Activated CD4-positive, alpha-beta T cell treated with anti-CD3 and anti-CD28 coated beads, Interleukin-2, amount 10 ng/mL, durations not matched to agents 24 days and 14 days (primary cell): ENCODE data around the gene ADAR. TPM values are rescaled to one million over a fixed set of nuclear protein-coding genes. Genes with fewer than 3 reads are reported as not detected.

ENCODE experiments used
- DNase-seq: peaks from one replicate; pipeline ENCODE4 v3.0.0; 2022
- H3K27ac Mint-ChIP-seq: one replicate; pipeline ENCODE4 v1.8.0; 2022; ENCODE audit warnings: mild to moderate bottlenecking, mixed read lengths
- H3K27me3 Mint-ChIP-seq: one replicate; pipeline ENCODE4 v1.8.0; 2022; ENCODE audit warnings: mixed read lengths
- H3K36me3 Mint-ChIP-seq: one replicate; pipeline ENCODE4 v1.8.0; 2022; ENCODE audit warnings: low read depth, mild to moderate bottlenecking, mixed read lengths
- H3K4me1 Mint-ChIP-seq: one replicate; pipeline ENCODE4 v1.8.0; 2021; ENCODE audit warnings: mixed read lengths
- H3K4me3 Mint-ChIP-seq: one replicate; pipeline ENCODE4 v1.8.0; 2022; ENCODE audit warnings: mild to moderate bottlenecking, moderate library complexity, mixed read lengths
- H3K9me3 Mint-ChIP-seq: one replicate; pipeline ENCODE4 v1.8.0; 2021; ENCODE audit warnings: mixed read lengths
- intact Hi-C: fragments of 100-400 bp; cut with micrococcal nuclease; formaldehyde crosslinking; loops from one replicate; pipeline ENCODE4 v1.15.1; 2023
- total RNA-seq: library from RNA; stranded (reverse); gene quantifications from 2 replicates; pipeline ENCODE4 v1.2.3, GENCODE V29; 2022

ADAR gene
- total RNA-seq, 1 donor from 2014 or later, result 293 TPM

GRCh38 chr1:154551474-154551873 lies 56.5 kb downstream of the ADAR start:
- no peak overlapping the region for H3K27ac Mint-ChIP-seq
- no peaks in the 10 kb centered on the region for H3K27me3 Mint-ChIP-seq
- no peak for DNase-seq
- peaks cover 65% of the 10 kb centered on the region for H3K36me3 Mint-ChIP-seq
- H3K4me3 Mint-ChIP-seq, result no peak overlapping the region
- no peaks in the 10 kb centered on the region for H3K9me3 Mint-ChIP-seq
- H3K4me1 Mint-ChIP-seq, result peaks cover 32% of the 10 kb centered on the region
- intact Hi-C loops, result no loop called here

GRCh38 chr1:154550657-154551056 lies 57.3 kb downstream of the ADAR start:
- H3K36me3 Mint-ChIP-seq, result peaks cover 57% of the 10 kb centered on the region
- H3K4me3 Mint-ChIP-seq, result no peak overlapping the region
- intact Hi-C loops, result no loop called here

DNA sequence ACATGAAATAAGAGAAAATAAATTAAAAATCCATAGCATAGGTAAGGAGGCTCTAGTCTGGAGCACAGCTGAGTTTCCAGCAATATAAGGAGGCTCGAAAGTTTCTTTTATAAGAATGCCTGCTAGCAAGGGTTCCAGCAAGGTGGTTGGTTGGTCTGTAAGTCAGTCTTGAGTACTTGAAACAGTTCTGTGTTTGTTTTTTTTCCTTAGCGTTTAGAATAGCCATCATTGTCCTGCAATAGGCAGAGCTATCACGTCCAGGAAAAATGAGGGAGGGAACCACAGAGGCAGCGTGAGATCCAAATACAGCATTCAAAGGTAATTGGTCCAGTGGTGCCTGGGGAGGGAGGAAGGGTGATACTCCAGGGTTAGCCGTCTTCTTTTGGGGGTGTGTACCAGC lies 57.9 kb downstream of the ADAR start:
- intact Hi-C loops, result no loop called here
- H3K36me3 Mint-ChIP-seq, result peaks cover 51% of the 10 kb centered on the region
- no peaks in the 10 kb centered on the region for H3K9me3 Mint-ChIP-seq
- peaks cover 20% of the 10 kb centered on the region for H3K4me1 Mint-ChIP-seq
- no peak overlapping the region for H3K4me3 Mint-ChIP-seq
- DNase-seq, result no peak
- no peaks in the 10 kb centered on the region for H3K27me3 Mint-ChIP-seq
- no peak overlapping the region for H3K27ac Mint-ChIP-seq

More at GRCh38 chr1:154550657-154551056, 57.3 kb downstream of the ADAR start:
- Mint-ChIP-seq H3K9me3 (no peaks in the 10 kb centered on the region), H3K27ac (no peak overlapping the region), H3K4me1 (peaks cover 25% of the 10 kb centered on the region), H3K27me3 (no peaks in the 10 kb centered on the region)
- DNase-seq, result no peak

- no peak overlapping the region for H3K27ac Mint-ChIP-seq
- H3K27me3 Mint-ChIP-seq, result no peaks in the 10 kb centered on the region
- no peaks in the 10 kb centered on the region for H3K9me3 Mint-ChIP-seq
- peaks cover 43% of the 10 kb centered on the region for H3K36me3 Mint-ChIP-seq
- H3K4me3 Mint-ChIP-seq, result no peak overlapping the region
- peaks cover 18% of the 10 kb centered on the region for H3K4me1 Mint-ChIP-seq
- intact Hi-C loops, result no loop called here
- DNase-seq, result no peak
These were observed 58.7 kb downstream of the ADAR start for GRCh38 chr1:154549202-154549770.

GRCh38 chr1:154548028-154548427 lies 60.0 kb downstream of the ADAR start:
- no peak for DNase-seq
- Mint-ChIP-seq H3K4me3 (no peak overlapping the region), H3K36me3 (peaks cover 33% of the 10 kb centered on the region), H3K27ac (peak overlapping the region; percentile 10), H3K9me3 (no peaks in the 10 kb centered on the region), H3K4me1 (peaks cover 13% of the 10 kb centered on the region), H3K27me3 (no peaks in the 10 kb centered on the region)
- intact Hi-C loops, result no loop called here

DNA sequence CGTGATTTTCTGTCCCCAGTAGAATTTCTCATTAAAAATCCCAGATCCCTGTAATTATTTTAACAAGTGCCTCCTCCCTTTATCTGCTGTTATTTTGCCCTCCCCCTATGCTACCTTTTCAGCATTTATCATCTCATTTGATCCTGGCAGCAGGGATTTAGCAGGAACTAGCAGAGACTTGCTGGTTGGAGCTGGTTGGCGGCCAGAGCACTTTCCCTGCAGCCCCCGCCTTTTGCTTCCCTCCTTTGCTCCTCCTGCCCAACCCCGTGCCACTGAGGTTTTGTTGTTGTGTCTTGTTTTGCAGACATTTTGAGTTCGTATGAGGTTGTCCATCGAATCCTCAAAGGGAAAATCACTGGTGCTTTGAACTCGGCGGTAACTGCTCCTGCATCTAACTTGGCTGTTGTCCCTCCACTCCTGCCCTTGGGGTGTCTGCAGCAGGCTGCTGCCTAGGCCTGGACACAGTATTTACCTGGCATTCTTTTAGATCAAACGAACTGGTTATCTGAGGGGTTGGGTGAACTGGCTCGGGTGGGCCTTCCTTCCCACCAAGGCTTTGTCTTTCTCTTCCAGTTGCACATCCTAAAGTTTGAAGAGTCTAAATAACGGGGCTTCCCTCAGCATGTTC lies 60.8 kb downstream of the ADAR start:
- no peak overlapping the region for H3K27ac Mint-ChIP-seq
- H3K27me3 Mint-ChIP-seq, result peaks cover 2% of the 10 kb centered on the region
- DNase-seq, result no peak
- H3K4me3 Mint-ChIP-seq, result no peak overlapping the region
- H3K4me1 Mint-ChIP-seq, result peaks cover 11% of the 10 kb centered on the region
- H3K36me3 Mint-ChIP-seq, result peaks cover 25% of the 10 kb centered on the region
- intact Hi-C loops, result no loop called here
- no peaks in the 10 kb centered on the region for H3K9me3 Mint-ChIP-seq

DNA sequence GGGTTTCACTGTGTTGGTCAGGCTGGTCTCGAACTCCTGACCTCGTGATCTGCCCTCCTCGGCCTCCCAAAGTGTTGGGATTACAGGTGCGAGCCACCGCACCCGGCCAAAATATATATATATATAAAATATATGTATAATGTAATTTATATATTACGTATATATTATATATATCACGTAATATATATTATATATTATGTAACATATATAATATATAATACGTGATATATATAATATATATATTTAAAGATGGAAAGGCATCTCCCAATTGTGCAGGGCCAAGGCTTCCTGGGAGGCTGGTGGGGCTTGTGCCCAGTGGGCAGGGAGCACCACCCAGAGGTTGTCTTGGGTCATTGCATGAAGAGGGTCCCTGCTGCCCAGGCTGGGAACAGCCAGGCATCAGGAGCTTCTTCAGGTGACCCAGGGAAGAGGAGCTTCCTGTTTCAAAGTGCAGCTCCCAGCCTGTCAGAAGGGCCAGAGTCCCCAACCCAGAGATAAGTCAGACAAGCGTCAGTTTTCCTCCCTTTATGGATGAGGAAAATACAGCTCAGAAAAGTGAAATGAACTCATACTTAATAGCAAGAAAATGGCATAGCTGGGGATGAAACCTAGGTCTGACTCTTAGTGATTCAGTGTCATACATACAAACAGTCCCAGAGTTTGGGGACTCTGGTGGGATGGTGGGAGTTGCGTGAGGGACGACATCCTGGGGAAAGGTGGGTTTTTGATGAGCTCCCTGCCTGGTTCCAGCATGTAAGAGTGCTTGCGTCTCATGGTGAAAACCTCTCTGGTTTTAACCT lies 61.5 kb downstream of the ADAR start:
- peak; percentile 85 for DNase-seq
- Mint-ChIP-seq H3K27ac (peak overlapping the region; percentile 31), H3K4me3 (no peak overlapping the region), H3K4me1 (peaks cover 11% of the 10 kb centered on the region), H3K36me3 (peaks cover 20% of the 10 kb centered on the region), H3K27me3 (peaks cover 5% of the 10 kb centered on the region), H3K9me3 (no peaks in the 10 kb centered on the region)
- intact Hi-C loops, result loop anchor here (1.0 kb wide), 1 partner anchor 66 kb away; no protein-coding TSS in a partner anchor

- Mint-ChIP-seq H3K4me1 (no peaks in the 10 kb centered on the region), H3K27ac (no peak overlapping the region), H3K9me3 (no peaks in the 10 kb centered on the region), H3K4me3 (no peak overlapping the region), H3K36me3 (no peaks in the 10 kb centered on the region), H3K27me3 (peaks cover 22% of the 10 kb centered on the region)
- intact Hi-C loops, result no loop called here
- no peak for DNase-seq
These were observed 66.8 kb downstream of the ADAR start for GRCh38 chr1:154541231-154541630.

DNA sequence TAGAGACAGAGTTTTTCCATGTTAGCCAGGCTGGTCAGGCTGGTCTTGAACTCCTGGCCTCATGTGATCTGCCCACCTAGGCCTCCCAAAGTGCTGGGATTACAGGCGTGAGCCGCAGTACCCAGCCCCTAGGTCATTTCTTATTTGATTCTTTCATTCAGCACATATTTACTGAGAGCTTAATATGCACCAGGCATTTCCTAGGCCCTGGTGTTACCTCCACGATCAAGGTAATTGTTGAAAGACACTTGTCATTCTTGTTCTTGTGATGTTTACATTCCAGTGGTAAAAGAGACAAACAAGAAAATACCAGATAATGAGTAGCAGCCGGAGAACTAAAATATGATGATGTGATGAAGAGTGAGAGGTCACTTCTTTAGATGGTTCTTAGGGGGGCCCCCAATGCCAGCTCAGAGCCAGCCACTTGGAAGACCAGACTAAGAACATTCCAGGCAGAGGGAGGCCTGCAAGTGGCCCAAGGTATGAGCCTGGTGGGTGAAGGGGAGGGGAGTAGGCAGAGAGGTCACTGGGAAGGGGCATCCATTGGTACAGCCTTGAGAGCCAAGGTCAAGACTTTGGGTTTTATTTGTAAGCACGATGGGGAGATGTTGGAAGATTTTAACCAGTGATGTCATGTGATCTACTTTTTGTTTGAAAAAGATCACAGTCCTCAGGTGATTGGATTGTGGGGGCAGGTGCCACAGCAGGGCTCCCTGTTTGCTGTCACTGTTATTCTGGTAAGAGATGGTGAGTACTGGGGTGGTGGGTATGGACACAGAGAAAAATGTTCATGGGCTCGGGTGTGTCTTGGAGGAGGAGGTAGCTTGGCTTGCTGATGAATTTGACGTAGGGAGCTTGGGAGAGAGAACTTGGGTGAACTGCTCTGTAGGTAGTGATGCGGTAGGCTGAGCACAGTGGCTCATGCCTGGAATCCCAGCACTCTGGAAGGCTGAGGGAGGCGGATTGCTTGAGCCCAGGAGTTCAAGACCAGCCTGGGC lies 68.2 kb downstream of the ADAR start:
- Mint-ChIP-seq H3K4me1 (no peaks in the 10 kb centered on the region), H3K36me3 (no peaks in the 10 kb centered on the region), H3K4me3 (no peak overlapping the region), H3K27ac (no peak overlapping the region), H3K27me3 (peaks cover 29% of the 10 kb centered on the region), H3K9me3 (no peaks in the 10 kb centered on the region)
- intact Hi-C loops, result no loop called here
- DNase-seq, result no peak

DNA sequence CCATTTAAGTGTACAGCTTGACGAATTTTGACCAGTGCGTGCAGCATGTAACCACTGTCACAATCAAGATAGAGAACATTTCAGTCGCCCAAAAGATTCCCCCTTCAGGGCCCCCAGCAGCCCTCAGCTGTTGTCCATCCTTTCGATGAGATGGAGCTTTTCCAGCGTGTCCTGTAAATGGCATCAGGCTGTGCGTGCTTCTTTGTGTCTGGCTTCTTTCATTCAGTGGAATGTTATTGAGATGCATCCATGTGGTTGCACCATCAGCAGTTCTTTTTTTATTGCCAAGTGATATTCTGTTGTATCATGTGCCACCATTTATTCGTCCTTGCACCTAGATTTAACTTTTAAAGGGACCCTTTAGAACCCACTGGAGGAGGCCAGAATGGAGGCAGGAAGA lies 71.4 kb downstream of the ADAR start:
- H3K4me3 Mint-ChIP-seq, result no peak overlapping the region
- H3K9me3 Mint-ChIP-seq, result no peaks in the 10 kb centered on the region
- H3K27ac Mint-ChIP-seq, result no peak overlapping the region
- no peak for DNase-seq
- H3K36me3 Mint-ChIP-seq, result no peaks in the 10 kb centered on the region
- no peaks in the 10 kb centered on the region for H3K4me1 Mint-ChIP-seq
- intact Hi-C loops, result no loop called here
- peaks cover 31% of the 10 kb centered on the region for H3K27me3 Mint-ChIP-seq

- Mint-ChIP-seq H3K4me3 (no peak overlapping the region), H3K27me3 (peaks cover 22% of the 10 kb centered on the region), H3K9me3 (no peaks in the 10 kb centered on the region), H3K36me3 (no peaks in the 10 kb centered on the region), H3K4me1 (no peaks in the 10 kb centered on the region), H3K27ac (no peak overlapping the region)
- no peak for DNase-seq
- intact Hi-C loops, result no loop called here
These were observed 73.8 kb downstream of the ADAR start for GRCh38 chr1:154533952-154534844.
